GM15510 (cell line): ENCODE measurements around the gene HS2ST1.

Experiments used
- POLR2A ChIP-seq: IDR thresholded peaks from 3 replicates; pipeline ENCODE4 v1.6.1; 2011; ENCODE audit warnings: borderline replicate concordance; ENCODE audit not compliant: insufficient read length; ENCODE audit errors: extremely low read depth

Gene HS2ST1

DNA sequence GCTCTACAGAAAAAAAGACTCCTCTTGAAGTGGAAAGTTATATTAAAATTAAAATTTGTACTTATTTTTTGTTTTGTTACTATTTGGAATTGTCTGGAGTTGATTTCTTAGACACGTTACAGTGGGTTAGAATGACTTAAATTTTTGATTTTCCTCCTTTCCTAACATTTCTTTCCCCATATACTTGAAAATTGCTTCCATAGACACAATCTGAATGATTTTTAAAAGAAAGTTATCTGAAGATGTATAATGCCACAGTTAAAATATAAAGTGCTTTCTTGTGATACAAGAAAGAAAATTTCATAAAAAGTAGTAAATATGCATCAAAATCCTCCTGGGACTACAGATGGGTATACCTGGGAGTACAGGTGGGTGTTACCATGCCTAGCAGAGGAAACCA, 2.3 kb downstream of the HS2ST1 start:
- no peak for TF ChIP-seq POLR2A

DNA sequence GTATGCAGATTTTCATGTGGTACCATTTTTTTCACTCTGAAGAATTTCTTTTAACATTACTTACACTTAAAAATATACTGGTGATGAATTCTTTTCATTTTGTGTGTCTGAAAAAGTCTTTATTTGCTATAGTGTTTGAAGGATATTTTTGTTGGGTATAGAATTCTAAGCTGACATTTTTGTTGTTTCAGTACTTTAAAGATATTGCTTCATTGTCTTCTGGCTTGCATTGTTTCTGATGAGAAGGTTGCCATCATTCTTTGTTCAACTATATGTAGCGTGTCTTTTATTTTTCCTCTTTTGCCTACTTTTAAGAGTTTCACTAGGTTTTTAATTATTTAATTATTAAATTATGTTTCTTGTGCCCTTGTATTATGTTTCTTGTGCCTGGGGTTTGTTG, 8.0 kb downstream of the HS2ST1 start:
- no peak for TF ChIP-seq POLR2A

DNA sequence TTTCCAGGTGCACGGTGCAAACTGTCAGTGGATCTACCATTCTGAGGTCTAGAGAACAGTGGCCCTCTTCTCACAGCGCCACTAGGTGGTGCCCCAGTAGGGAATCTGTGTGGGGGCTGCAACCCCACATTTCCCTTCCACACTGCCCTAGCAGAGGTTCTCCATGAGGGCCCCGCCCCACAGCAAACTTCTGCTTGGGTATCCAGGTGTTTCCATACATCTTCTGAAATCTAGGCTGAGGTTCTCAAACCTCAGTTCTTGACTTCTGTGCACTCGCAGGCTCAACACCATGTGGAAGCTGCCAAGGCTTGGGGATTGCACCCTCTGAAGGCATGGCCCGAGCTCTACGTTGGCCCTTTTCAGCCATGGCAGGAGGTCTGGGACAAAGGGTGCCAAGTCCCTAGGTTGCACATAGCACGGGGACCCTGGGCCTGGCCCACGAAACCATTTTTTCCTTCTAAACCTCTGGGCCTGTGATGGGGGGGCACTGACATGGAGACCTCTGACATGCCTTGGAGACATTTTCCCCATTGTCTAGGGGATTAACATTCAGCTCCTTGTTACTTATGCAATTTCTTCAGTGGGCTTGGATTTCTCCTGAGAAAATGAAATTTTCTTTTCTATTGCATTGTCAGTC, 10.0 kb downstream of the HS2ST1 start:
- no peak for TF ChIP-seq POLR2A

DNA sequence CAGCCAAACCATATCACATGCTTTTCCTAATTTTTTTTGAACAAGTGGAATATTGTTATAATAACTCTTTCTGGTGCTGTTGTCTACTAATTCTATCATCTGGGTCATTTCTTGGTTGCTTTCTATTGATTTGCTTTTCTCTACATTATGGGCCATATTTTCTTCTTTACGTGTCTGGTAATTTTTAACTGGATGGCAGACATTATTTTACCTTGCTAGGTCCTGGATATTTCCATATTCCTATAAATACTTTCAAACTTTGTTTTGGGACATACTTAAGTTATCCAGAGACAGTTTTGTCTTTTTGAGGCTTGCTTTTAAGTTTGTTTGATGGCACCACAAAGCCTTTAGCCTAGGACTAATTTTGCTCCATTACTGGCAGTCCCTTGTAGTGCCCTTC, 11.3 kb downstream of the HS2ST1 start:
- TF ChIP-seq POLR2A = no peak

DNA sequence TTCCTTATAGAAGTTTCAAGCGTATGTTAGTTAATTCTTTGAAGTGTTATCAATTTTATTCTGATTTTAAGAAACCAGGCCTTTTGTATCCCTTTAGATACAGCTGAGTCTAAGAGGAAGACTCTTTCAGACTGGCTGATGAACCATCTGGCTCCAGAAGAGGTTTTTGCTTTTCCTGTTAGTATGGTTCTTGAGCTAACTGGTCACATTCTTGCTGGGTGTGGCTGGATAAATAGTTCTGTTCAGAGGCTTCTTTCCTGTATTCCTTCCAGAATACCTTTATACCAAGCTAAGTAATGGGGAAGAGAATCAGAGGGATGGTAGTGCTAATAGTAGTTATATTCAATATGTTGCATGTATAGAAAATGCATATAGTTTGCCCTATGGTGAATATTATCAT, 12.4 kb downstream of the HS2ST1 start:
- no peak for TF ChIP-seq POLR2A

DNA sequence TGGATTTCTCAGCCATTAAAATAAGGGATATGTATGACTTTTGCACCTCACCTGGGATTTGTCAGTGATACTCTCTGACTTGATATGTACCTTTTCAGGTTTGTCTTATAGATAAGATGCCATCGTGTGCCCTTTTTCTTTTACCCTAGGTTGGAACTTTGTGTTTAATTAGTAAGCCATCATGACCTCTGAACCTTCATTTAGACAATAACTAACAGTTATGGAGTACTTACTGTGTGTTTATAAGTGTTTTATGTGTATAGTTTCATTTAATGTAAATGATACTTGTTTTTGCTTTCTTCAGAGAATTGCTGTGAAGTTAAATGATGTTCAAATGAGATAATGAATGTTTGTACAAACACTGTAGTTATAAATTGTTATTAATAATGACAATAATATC, 14.4 kb downstream of the HS2ST1 start:
- no peak for TF ChIP-seq POLR2A

DNA sequence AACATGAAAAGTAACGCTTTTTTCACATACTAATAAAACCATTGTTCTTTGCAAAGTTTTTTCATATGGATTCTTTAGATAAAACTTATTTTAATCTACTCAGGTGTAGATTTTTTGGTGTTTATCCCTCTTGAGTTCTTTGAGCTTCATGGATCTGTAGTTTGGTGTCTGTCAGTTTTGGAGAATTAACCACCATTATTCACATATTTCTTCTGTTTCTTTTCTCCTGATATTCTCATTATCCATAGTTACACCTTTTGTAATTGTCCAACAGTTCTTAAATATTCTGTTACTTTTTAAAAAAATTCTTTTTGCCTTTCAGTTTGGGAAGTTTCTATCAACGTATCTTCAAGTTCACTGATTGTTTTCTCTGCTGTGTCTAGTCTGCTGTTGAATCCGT, 18.6 kb downstream of the HS2ST1 start:
- no peak for TF ChIP-seq POLR2A

DNA sequence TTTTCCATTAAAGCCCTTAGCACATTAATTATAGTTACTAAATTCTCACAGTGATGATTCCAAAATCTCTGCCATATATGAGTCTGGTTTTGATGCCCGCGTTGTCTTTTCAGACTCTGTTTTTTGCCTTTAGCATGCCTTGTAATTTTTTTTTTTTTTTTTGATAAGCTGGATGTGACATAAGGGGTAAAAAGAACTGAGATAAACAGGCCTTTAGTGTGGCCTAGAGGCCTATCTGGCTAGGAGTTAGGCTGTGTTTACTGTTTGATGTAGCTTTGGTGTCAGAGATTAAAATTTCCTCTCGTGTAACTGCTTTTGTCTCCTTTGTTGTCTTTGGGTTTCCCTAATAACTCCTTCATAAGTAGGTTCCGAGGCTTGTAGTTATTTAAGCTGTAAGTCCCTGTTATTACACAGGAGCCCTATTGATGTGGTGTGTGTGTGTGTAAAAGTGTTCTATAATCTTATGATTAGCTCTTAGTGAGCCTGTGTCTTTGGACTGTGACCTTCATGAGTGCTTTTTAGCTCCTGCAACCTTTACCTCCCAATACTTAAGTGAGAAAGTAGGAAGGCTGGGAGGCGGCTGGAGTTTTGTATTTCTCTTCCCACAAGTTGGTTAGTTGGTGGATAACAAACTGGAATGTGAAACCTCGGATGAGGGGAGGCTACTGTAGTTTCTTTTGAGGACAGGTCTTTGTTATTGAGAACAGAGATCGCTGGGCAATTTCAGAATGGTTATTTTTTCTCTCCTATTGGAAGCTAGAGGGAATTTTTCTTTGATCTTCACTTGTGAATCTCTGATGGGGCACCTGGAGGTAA, 19.3 kb downstream of the HS2ST1 start:
- TF ChIP-seq POLR2A = no peak

DNA sequence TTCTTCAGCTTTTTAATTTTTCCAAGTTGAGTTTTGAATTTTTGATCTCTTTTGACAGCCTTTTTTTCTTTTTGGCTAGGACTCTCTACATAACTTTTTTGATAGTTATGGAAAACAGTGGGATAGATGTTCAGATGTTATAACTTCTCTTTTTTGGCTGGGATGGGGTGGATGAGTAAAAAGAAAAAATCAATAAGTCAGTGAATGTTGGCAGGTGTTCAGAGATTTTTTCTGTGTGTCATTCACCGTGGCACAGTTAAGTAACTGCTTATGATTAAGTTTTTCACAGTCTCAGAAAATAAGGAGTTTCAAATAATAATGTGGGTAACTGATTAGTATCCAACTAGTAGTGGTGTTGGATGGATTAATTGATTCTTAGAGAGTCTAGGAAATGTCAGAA, 24.0 kb downstream of the HS2ST1 start:
- TF ChIP-seq POLR2A = no peak

DNA sequence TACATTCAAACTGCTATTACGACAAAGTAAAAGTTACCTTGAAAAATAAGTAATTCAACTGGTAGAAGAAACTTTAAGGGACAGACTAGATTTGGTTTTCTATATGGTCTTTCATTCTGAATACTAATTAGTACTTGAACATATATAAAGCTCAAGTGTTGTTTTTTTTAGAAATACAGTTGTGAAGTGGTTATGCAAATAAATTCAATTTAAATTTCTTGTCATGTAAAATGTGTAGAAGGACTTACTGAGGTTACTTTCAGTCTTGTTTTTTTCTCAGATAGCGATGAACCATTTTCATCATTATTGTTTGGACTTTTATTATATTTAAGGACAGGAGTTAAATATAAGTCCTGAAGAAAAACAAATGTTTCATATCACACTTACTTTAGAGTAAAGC, 24.4 kb downstream of the HS2ST1 start:
- no peak for TF ChIP-seq POLR2A

DNA sequence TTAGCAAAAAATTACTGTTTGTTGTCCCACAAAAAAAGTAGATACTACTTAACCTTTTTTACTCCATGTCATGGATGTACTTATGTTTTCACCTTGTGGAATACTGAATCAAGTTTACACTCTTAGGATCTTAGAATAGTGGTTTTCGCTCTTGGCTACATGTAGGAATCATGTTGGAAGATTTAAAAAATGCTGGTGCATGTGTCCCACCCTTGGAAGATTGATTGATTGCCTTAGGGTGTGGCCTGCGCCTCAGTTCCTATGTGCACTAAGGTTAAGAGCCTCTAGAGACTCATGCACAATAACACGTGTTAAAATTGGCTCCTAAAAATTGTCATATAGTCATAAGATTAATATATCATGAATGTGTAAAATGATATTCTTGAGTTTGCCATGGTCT, 25.0 kb downstream of the HS2ST1 start:
- TF ChIP-seq POLR2A = no peak

DNA sequence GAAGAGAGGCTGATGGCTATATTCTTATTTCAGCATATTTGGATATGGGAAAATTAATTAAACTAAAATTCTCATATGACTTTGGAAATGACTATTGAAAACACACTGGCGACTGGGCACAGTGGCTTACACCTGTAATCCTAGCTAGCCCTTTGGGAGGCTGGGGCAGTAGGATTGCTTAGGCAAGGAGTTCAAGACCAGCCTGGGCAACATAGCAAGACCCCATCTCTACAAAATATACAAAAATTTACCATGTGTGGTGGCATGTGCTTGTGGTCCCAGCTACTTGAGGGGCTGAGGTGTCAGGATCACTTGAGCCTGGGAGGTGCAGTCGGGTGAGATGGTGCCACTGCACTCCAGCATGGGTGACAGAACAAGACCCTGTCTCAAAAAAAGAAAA, 26.2 kb downstream of the HS2ST1 start:
- TF ChIP-seq POLR2A = no peak

DNA sequence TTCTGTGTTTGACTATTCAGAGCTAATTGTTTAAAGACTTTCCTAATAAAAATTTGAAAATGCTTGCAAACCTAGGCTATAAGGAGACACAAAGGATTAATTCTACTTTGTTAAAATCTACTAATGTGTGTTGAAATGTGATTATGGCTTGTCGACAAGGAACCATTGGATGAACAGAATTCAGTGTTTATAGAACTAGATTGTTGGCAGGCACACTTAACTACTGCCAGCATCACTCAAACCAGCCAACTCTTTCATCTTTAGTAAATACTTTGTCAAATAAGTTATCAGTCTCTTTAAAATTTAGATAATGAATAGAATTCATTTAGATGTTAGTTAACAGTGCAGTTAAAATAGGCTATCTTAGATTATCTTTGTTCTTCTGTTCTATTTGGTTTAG, 27.6 kb downstream of the HS2ST1 start:
- no peak for TF ChIP-seq POLR2A

DNA sequence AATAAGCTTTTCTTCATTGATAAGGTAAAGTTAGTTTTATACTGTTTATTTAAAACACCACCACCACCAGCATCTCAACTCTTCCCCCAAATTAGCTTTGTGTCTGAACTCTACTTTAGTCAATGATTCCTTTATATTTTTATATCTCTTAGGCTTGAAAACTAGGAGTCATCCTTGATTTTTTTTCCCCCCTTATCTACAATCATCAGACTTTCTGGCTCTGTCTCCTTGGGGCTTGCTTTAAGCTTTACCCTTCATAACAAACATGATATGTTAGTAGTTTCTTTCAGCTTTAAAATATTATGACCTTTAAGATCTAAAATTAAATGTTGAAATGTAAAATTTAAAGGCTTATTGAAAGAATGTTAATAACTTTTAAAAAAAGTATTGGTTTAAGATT, 28.3 kb downstream of the HS2ST1 start:
- TF ChIP-seq POLR2A = no peak

DNA sequence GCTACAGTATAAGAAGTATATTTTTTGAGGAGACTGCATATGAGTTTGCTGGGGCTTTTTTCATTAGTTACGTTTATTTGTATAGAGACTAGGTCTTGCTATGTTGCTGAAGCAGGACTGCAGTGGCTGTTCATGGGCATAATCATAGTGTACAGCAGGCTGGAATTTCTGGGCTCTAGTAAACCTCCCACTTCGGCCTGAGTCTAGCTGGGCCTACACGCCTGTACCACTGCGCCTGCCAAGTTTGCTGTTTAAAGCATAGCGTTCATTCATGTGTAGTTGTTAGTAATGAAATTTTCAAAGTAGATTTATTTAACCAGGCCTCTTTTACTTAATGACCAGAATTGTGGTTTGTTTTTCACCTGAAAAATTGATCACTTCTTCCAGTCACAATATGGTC, 33.8 kb downstream of the HS2ST1 start:
- no peak for TF ChIP-seq POLR2A

DNA sequence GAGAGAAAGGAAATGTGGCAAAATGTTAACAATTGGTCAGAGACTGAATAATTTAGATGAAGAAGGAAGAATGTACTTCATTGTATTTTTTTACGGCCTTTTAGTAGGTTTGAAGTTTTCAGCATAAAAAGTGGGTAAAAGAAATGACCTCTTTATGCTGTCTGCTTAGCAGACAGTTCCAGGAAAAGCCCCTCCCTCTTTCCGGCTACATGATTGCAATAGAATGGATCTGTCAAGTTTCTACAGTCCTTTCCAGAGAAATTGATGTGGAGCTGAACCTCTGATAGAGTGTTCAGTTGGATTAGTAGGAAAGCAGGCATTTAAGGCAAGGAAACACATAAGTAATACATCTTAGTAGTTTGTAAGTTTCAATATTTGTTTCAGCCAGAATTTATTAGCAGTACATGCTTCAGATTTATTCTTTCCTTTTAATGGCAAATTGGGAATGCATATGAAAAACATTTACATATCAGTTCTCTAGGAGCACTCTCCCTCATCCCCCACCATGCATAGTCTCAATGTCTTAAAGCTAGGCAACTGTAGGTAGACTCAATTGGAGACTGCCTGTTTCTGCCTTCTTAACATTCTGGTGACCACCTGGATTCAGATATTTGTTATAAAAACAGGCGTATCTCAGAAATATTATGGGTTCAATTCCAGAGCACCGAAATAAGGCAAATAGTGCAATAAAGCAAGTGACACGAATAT, 36.4 kb downstream of the HS2ST1 start:
- TF ChIP-seq POLR2A = no peak

DNA sequence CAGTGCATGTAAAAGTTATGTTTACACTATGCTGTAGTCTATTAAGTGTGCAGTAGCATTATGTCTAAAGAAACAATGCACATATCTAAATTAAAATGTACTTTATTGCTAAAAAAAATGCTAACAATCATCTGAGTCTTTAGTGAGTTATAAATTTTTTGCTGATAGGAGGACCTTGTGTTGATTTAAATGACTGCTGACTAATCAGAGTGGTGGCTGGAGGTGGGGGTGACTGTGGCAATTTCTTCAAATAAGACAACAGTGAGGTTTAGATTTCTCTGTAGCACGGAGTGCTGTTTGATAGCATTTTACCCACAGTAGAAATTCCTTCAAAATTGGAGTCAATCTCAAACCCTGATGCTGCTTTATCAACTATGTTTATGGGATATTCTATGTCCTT, 37.0 kb downstream of the HS2ST1 start:
- no peak for TF ChIP-seq POLR2A

DNA sequence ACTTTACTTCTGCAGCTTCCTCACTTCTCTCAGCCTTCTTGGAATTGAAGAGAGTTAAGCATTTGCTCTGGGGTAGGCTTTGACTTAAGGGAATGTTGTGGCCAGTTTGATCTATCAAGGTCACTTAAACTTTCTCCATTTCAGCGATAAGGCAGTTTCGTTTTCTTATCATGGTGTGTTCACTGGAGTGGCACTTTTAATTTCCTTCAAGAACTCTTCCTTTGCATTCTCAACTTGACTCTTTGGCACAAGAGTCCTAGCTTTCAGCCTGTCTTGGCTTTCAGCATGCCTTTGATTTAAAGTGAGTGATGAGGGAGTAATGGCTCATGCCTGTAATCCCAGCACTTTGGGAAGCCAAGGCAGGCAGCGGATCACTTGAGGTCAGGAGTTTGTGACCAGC, 38.7 kb downstream of the HS2ST1 start:
- TF ChIP-seq POLR2A = no peak
